Osteocyte (in vitro differentiated cells): ENCODE measurements around the gene NID1. TPM values are rescaled to one million over a fixed set of nuclear protein-coding genes. Genes with fewer than 3 reads are reported as not detected.
A peak's percentile ranks its signal among the peaks of the same experiment; 100 is the strongest.

Experiments
- DNase-seq: peaks from one replicate; pipeline ENCODE4 v3.0.0; 2021; ENCODE audit warnings: mixed read lengths; ENCODE audit not compliant: unreplicated experiment; ENCODE audit errors: extremely low spot score
- H3K27ac Mint-ChIP-seq: one replicate; pipeline ENCODE4 v1.8.0; 2021; ENCODE audit warnings: mild to moderate bottlenecking, mixed read lengths; ENCODE audit not compliant: unreplicated experiment
- H3K27me3 Mint-ChIP-seq: one replicate; pipeline ENCODE4 v1.8.0; 2021; ENCODE audit warnings: mixed read lengths; ENCODE audit not compliant: unreplicated experiment
- H3K36me3 Mint-ChIP-seq: one replicate; pipeline ENCODE4 v1.8.0; 2021; ENCODE audit warnings: mixed read lengths; ENCODE audit not compliant: unreplicated experiment
- H3K4me1 Mint-ChIP-seq: one replicate; pipeline ENCODE4 v1.8.0; 2021; ENCODE audit warnings: mixed read lengths; ENCODE audit not compliant: unreplicated experiment
- H3K4me3 Mint-ChIP-seq: one replicate; pipeline ENCODE4 v1.8.0; 2021; ENCODE audit warnings: mild to moderate bottlenecking, moderate library complexity, mixed read lengths; ENCODE audit not compliant: unreplicated experiment
- H3K9me3 Mint-ChIP-seq: one replicate; pipeline ENCODE4 v1.8.0; 2021; ENCODE audit warnings: mixed read lengths; ENCODE audit not compliant: unreplicated experiment
- CTCF ChIP-seq: fragments of 200-600 bp; sonication (generic); IDR thresholded peaks from 2 replicates; pipeline ENCODE4 v1.5.0; 2021; ENCODE audit warnings: antibody characterized with exemption, mild to moderate bottlenecking, moderate library complexity
- total RNA-seq: library from RNA; stranded (reverse); gene quantifications from 2 replicates; pipeline ENCODE4 v1.2.1, GENCODE V29; 2021

The NID1 gene
- total RNA-seq, 1 donor from 2014 or later, result 142 TPM

GRCh38 chr1:236041631-236042618, 23.0 kb downstream of the NID1 start:
- Mint-ChIP-seq H3K4me1 (peaks cover 14% of the 10 kb centered on the region), H3K27ac (no peak overlapping the region), H3K27me3 (no peaks in the 10 kb centered on the region), H3K9me3 (no peaks in the 10 kb centered on the region), H3K4me3 (no peak overlapping the region), H3K36me3 (peaks cover 42% of the 10 kb centered on the region)
- no peak for DNase-seq
- no peak for TF ChIP-seq CTCF

DNA sequence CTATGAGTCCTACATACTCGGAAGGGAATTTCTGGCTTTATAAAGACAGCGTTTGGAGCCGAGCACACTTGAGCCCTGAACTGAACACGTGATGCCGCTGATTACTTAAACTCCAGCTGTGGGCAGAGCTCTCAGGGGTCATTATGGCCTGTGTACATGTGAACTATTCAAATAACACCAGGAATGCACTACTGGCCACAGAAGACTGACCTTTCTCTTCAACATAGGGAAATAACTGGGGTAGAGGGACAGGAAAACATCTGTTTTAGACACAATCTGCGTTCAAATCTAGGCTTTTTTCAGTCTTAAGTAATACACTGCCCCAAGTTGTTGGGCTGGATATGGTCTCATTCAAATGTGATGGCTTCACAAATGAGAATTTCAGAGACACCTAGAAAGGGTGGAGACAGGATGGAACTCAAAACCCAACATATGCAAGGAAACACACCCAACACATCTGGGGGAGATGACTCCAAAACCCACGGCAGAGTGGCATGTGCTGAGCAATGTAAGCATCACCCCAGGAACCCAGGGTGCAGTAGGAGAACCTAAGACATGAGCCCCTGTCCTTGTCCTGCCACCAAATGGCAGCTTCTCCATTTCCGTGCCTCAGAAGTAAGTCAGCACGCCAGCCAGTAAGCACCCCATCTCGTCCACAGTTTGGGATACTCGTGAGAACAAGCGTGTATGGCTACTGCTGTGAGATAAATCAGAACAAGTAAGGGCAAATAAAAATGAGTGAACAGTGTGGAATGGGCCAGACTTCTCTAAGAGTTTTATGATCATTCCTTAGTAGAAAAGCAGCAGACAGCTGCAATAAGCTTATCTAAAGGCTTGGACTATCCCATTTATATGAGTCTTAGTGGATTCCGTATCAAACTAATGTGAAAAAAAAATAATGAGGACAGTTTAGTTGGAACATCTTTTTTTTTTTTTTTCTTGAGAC, 24.9 kb downstream of the NID1 start:
- H3K4me3 Mint-ChIP-seq, result no peak overlapping the region
- DNase-seq, result no peak
- no peaks in the 10 kb centered on the region for H3K9me3 Mint-ChIP-seq
- peak overlapping the region; percentile 73 for H3K27ac Mint-ChIP-seq
- H3K4me1 Mint-ChIP-seq, result peaks cover 27% of the 10 kb centered on the region
- no peak for TF ChIP-seq CTCF
- H3K27me3 Mint-ChIP-seq, result no peaks in the 10 kb centered on the region
- peaks cover 32% of the 10 kb centered on the region for H3K36me3 Mint-ChIP-seq

GRCh38 chr1:236038034-236038433, 26.9 kb downstream of the NID1 start:
- no peak overlapping the region for H3K4me3 Mint-ChIP-seq
- peaks cover 27% of the 10 kb centered on the region for H3K4me1 Mint-ChIP-seq
- H3K36me3 Mint-ChIP-seq, result peaks cover 31% of the 10 kb centered on the region
- no peak for DNase-seq
- H3K9me3 Mint-ChIP-seq, result no peaks in the 10 kb centered on the region
- TF ChIP-seq CTCF, result no peak
- H3K27me3 Mint-ChIP-seq, result no peaks in the 10 kb centered on the region
- H3K27ac Mint-ChIP-seq, result no peak overlapping the region

- Mint-ChIP-seq H3K36me3 (peaks cover 25% of the 10 kb centered on the region), H3K27ac (peak overlapping the region; percentile 76), H3K4me1 (peaks cover 28% of the 10 kb centered on the region), H3K9me3 (no peaks in the 10 kb centered on the region), H3K4me3 (no peak overlapping the region), H3K27me3 (no peaks in the 10 kb centered on the region)
- TF ChIP-seq CTCF, result no peak
- no peak for DNase-seq
Measured at GRCh38 chr1:236035681-236036101, 29.2 kb downstream of the NID1 start.
